ENCODE data around the gene NRBF2. TPM values are rescaled to one million over a fixed set of nuclear protein-coding genes. Genes with fewer than 3 reads are reported as not detected.

The NRBF2 gene
- total and polyA plus RNA-seq, 2 experiments from 2014 or later, result 22.9 to 38.3 TPM

DNA sequence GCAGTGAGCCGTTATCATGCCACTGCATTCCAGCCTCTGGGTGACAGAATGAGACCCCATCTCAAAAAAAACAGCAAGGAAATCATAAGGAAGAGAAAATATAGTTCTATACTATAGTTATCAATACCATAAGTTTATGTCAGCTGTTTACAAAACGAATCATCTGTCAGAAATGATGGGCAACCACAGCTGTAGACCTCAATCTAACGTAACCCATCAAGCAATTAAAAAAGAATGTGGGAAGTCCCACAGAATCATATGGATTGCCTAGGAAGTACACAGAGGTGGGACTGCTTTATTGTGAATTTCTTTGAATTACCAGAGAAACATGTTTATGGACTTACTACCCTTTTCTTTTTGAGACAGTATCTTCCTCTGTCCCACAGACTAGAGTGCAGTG, 6.9 kb downstream of the NRBF2 start (continued):
- TF ChIP-seq, protein P1, sequence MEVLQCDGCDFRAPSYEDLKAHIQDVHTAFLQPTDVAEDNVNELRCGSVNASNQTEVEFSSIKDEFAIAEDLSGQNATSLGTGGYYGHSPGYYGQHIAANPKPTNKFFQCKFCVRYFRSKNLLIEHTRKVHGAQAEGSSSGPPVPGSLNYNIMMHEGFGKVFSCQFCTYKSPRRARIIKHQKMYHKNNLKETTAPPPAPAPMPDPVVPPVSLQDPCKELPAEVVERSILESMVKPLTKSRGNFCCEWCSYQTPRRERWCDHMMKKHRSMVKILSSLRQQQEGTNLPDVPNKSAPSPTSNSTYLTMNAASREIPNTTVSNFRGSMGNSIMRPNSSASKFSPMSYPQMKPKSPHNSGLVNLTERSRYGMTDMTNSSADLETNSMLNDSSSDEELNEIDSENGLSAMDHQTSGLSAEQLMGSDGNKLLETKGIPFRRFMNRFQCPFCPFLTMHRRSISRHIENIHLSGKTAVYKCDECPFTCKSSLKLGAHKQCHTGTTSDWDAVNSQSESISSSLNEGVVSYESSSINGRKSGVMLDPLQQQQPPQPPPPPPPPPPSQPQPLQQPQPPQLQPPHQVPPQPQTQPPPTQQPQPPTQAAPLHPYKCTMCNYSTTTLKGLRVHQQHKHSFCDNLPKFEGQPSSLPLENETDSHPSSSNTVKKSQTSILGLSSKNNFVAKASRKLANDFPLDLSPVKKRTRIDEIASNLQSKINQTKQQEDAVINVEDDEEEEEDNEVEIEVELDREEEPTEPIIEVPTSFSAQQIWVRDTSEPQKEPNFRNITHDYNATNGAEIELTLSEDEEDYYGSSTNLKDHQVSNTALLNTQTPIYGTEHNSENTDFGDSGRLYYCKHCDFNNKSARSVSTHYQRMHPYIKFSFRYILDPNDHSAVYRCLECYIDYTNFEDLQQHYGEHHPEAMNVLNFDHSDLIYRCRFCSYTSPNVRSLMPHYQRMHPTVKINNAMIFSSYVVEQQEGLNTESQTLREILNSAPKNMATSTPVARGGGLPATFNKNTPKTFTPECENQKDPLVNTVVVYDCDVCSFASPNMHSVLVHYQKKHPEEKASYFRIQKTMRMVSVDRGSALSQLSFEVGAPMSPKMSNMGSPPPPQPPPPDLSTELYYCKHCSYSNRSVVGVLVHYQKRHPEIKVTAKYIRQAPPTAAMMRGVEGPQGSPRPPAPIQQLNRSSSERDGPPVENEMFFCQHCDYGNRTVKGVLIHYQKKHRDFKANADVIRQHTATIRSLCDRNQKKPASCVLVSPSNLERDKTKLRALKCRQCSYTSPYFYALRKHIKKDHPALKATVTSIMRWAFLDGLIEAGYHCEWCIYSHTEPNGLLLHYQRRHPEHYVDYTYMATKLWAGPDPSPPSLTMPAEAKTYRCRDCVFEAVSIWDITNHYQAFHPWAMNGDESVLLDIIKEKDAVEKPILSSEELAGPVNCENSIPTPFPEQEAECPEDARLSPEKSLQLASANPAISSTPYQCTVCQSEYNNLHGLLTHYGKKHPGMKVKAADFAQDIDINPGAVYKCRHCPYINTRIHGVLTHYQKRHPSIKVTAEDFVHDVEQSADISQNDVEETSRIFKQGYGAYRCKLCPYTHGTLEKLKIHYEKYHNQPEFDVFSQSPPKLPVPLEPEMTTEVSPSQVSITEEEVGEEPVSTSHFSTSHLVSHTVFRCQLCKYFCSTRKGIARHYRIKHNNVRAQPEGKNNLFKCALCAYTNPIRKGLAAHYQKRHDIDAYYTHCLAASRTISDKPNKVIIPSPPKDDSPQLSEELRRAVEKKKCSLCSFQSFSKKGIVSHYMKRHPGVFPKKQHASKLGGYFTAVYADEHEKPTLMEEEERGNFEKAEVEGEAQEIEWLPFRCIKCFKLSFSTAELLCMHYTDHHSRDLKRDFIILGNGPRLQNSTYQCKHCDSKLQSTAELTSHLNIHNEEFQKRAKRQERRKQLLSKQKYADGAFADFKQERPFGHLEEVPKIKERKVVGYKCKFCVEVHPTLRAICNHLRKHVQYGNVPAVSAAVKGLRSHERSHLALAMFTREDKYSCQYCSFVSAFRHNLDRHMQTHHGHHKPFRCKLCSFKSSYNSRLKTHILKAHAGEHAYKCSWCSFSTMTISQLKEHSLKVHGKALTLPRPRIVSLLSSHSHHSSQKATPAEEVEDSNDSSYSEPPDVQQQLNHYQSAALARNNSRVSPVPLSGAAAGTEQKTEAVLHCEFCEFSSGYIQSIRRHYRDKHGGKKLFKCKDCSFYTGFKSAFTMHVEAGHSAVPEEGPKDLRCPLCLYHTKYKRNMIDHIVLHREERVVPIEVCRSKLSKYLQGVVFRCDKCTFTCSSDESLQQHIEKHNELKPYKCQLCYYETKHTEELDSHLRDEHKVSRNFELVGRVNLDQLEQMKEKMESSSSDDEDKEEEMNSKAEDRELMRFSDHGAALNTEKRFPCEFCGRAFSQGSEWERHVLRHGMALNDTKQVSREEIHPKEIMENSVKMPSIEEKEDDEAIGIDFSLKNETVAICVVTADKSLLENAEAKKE (CRISPR knock-in tag; IDR thresholded peaks at IDR 0.05), result no peak
- TF ChIP-seq, protein P2, sequence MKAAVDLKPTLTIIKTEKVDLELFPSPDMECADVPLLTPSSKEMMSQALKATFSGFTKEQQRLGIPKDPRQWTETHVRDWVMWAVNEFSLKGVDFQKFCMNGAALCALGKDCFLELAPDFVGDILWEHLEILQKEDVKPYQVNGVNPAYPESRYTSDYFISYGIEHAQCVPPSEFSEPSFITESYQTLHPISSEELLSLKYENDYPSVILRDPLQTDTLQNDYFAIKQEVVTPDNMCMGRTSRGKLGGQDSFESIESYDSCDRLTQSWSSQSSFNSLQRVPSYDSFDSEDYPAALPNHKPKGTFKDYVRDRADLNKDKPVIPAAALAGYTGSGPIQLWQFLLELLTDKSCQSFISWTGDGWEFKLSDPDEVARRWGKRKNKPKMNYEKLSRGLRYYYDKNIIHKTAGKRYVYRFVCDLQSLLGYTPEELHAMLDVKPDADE (IDR thresholded peaks at IDR 0.05), result no peak
- TF ChIP-seq JUNB (IDR thresholded peaks at IDR 0.05; ENCODE audit: unreplicated experiment) (no peak), POLR2AphosphoS5 (IDR thresholded peaks at IDR 0.05; ENCODE audit: low read depth) (no peak), CTCF (conservative IDR thresholded peaks at IDR 0.05; ENCODE audit: low read depth in 2 of 2) (no peak), CREB1 (CRISPR knock-in tag; IDR thresholded peaks at IDR 0.05; ENCODE audit: low read depth) (no peak), STAT1 (IDR thresholded peaks at IDR 0.05; ENCODE audit: unreplicated experiment) (no peak), EZH2phosphoT487 (IDR thresholded peaks at IDR 0.05; ENCODE audit: unreplicated experiment) (no peak), ZNF114 (CRISPR knock-in tag; IDR thresholded peaks at IDR 0.05) (no peak), EZH2 (IDR thresholded peaks at IDR 0.05; ENCODE audit: low read depth, unreplicated experiment) (no peak)
